Measurements from ENCODE around the gene GCGR. TPM values are rescaled to one million over a fixed set of nuclear protein-coding genes. Genes with fewer than 3 reads are reported as not detected.

Gene GCGR
- polyA plus RNA-seq, 1 donor (not counting 4 experiments of a cell fraction or from before 2014, with no cell fraction given) = not detected

DNA sequence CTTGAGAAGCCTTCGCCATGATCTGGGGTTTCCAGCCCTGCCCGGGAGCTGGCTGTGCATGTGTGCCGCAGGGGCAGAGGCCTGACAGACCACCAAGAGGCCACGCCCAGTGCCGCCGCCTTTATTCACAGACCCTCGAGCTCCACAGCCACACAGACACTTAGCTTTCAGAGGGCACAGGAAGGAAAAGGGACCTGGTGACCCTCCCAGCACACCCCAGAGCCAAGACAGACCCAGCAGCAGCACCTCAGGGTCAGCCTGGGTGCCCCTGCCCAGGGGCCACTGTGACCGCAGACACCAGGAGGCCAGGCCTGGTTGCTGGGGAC, 18.3 kb downstream of the GCGR start:
- H3K27ac ChIP-seq (ENCODE audit: control insufficient read depth, insufficient read depth, low read length) = no peak overlapping the region
- FAIRE-seq = no peak
- H3K79me2 ChIP-seq (ENCODE audit: control insufficient read depth, insufficient read depth, low read length) = no peaks in the 10 kb centered on the region
- DNase-seq (ENCODE audit: low read depth, low spot score) = no peak
- dilution Hi-C loops (cut with MboI; ENCODE audit: extremely low pct_ligation_motif_present, low sequenced_read_pairs) = no loop called here
- peaks cover 0 to 1% of the 10 kb centered on the region in 2 experiments for H3K36me3 ChIP-seq (ENCODE audit: control insufficient read depth in 2 of 2, extremely low read depth in 1 of 2, insufficient read depth in 2 of 2, low read length in 2 of 2)
- H3K4me3 ChIP-seq (ENCODE audit: control insufficient read depth in 2 of 3, extremely low read depth in 1 of 3, insufficient read depth in 2 of 3, low read depth in 1 of 3, low read length in 3 of 3) = no peak overlapping the region
- TF ChIP-seq EZH2 (IDR thresholded peaks at IDR 0.05; ENCODE audit: low read length) = no peak
- TF ChIP-seq, protein P1, sequence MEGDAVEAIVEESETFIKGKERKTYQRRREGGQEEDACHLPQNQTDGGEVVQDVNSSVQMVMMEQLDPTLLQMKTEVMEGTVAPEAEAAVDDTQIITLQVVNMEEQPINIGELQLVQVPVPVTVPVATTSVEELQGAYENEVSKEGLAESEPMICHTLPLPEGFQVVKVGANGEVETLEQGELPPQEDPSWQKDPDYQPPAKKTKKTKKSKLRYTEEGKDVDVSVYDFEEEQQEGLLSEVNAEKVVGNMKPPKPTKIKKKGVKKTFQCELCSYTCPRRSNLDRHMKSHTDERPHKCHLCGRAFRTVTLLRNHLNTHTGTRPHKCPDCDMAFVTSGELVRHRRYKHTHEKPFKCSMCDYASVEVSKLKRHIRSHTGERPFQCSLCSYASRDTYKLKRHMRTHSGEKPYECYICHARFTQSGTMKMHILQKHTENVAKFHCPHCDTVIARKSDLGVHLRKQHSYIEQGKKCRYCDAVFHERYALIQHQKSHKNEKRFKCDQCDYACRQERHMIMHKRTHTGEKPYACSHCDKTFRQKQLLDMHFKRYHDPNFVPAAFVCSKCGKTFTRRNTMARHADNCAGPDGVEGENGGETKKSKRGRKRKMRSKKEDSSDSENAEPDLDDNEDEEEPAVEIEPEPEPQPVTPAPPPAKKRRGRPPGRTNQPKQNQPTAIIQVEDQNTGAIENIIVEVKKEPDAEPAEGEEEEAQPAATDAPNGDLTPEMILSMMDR (optimal IDR thresholded peaks at IDR 0.05 in 1 of 3, IDR thresholded peaks at IDR 0.05 in 1 of 3, conservative IDR thresholded peaks at IDR 0.05 in 1 of 3; ENCODE audit: extremely low read depth in 1 of 3, insufficient read depth in 2 of 3, low read length in 3 of 3) = no peak
- peaks cover 9% of the 10 kb centered on the region for H3K27me3 ChIP-seq (ENCODE audit: control insufficient read depth, extremely low read depth, insufficient read depth, low read length)
- H3K9me1 ChIP-seq (ENCODE audit: control insufficient read depth, extremely low read depth, insufficient read depth, low read length) = no peaks in the 10 kb centered on the region
- H2AFZ ChIP-seq (ENCODE audit: control insufficient read depth, low read length) = no peak overlapping the region
- peak overlapping the region; percentile 33 for H3K9ac ChIP-seq (ENCODE audit: control insufficient read depth, extremely low read depth, insufficient read depth, low read length)
- no peak overlapping the region for H3K4me2 ChIP-seq (ENCODE audit: control insufficient read depth, extremely low read depth, insufficient read depth, low read depth, low read length)
- no peaks in the 10 kb centered on the region for H4K20me1 ChIP-seq (ENCODE audit: control insufficient read depth, extremely low read depth, insufficient read depth, low read length)
- H3K9me3 ChIP-seq (ENCODE audit: control insufficient read depth, low read depth, low read length) = no peaks in the 10 kb centered on the region
- H3K4me1 ChIP-seq (ENCODE audit: control insufficient read depth, extremely low read depth, insufficient read depth, low read length) = peaks cover 11% of the 10 kb centered on the region

DNA sequence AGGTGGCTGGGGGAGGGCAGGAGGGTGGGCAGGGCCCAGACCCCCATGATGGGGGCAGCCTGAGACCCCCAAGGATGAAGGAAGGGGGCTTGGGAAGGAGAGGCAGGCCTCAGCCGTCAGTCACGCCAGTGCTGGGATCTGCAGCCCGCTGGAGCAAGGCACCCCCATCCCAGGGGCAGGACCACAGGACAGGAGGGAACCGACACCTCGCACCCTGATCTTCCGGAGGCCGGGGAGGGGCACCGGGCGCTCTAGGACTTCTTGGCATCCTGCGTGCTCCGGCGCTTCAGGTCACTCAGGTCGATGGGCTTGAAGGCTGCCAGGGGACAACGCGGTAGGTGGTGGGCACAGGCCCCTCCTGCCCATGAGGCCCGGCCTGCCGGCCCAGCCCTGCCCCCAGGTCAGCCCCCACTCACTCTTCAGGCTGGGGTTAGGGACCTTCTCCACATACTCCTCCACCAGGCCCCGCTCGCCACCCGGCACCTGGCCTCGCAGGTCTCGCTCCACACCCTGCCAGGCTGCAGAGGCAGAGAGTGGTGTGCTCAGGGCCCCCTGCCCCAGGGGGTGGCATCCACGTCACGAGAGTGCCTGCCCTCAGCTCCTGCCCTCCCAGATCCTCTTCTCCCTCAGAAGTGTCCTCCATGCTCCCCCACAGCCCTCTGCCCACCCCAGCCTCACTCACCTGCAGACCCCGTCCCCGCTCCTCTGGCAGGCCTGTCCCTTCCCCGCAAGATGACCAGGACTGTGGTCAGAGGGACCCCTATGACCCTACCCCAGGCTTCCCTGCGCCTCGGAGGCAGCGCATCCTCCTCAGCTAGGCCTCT, 19.3 kb downstream of the GCGR start:
- FAIRE-seq (no peak), DNase-seq (ENCODE audit: low read depth, low spot score) (no peak)
- peaks cover 0 to 1% of the 10 kb centered on the region in 2 experiments for H3K36me3 ChIP-seq (ENCODE audit: control insufficient read depth in 2 of 2, extremely low read depth in 1 of 2, insufficient read depth in 2 of 2, low read length in 2 of 2)
- no peaks in the 10 kb centered on the region for H3K27me3 ChIP-seq (ENCODE audit: control insufficient read depth, extremely low read depth, insufficient read depth, low read length)
- no peak overlapping the region for H3K4me2 ChIP-seq (ENCODE audit: control insufficient read depth, extremely low read depth, insufficient read depth, low read depth, low read length)
- H3K79me2 ChIP-seq (ENCODE audit: control insufficient read depth, insufficient read depth, low read length) = no peaks in the 10 kb centered on the region
- H3K9ac ChIP-seq (ENCODE audit: control insufficient read depth, extremely low read depth, insufficient read depth, low read length) = no peak overlapping the region
- H4K20me1 ChIP-seq (ENCODE audit: control insufficient read depth, extremely low read depth, insufficient read depth, low read length) = no peaks in the 10 kb centered on the region
- TF ChIP-seq, protein P1 (optimal IDR thresholded peaks at IDR 0.05 in 1 of 3, IDR thresholded peaks at IDR 0.05 in 1 of 3, conservative IDR thresholded peaks at IDR 0.05 in 1 of 3; ENCODE audit: extremely low read depth in 1 of 3, insufficient read depth in 2 of 3, low read length in 3 of 3) = no peak
- TF ChIP-seq EZH2 (IDR thresholded peaks at IDR 0.05; ENCODE audit: low read length) = no peak
- H3K4me1 ChIP-seq (ENCODE audit: control insufficient read depth, extremely low read depth, insufficient read depth, low read length) = peaks cover 11% of the 10 kb centered on the region
- dilution Hi-C loops (cut with MboI; ENCODE audit: extremely low pct_ligation_motif_present, low sequenced_read_pairs) = no loop called here
- H2AFZ ChIP-seq (ENCODE audit: control insufficient read depth, low read length) = no peak overlapping the region
- no peak overlapping the region for H3K27ac ChIP-seq (ENCODE audit: control insufficient read depth, insufficient read depth, low read length)
- no peak overlapping the region for H3K4me3 ChIP-seq (ENCODE audit: control insufficient read depth in 2 of 3, extremely low read depth in 1 of 3, insufficient read depth in 2 of 3, low read depth in 1 of 3, low read length in 3 of 3)
- H3K9me1 ChIP-seq (ENCODE audit: control insufficient read depth, extremely low read depth, insufficient read depth, low read length) = no peaks in the 10 kb centered on the region
- no peaks in the 10 kb centered on the region for H3K9me3 ChIP-seq (ENCODE audit: control insufficient read depth, low read depth, low read length)

All from keratinocyte (primary cell).